Activated T-cell treated with anti-CD3 and anti-CD28 coated beads for 4 hours (primary cell): ENCODE results near the gene ST3GAL3.

ENCODE experiments used
- DNase-seq: peaks from one replicate; pipeline ENCODE4 v3.0.0-alpha.2; 2020

Gene ST3GAL3

DNA sequence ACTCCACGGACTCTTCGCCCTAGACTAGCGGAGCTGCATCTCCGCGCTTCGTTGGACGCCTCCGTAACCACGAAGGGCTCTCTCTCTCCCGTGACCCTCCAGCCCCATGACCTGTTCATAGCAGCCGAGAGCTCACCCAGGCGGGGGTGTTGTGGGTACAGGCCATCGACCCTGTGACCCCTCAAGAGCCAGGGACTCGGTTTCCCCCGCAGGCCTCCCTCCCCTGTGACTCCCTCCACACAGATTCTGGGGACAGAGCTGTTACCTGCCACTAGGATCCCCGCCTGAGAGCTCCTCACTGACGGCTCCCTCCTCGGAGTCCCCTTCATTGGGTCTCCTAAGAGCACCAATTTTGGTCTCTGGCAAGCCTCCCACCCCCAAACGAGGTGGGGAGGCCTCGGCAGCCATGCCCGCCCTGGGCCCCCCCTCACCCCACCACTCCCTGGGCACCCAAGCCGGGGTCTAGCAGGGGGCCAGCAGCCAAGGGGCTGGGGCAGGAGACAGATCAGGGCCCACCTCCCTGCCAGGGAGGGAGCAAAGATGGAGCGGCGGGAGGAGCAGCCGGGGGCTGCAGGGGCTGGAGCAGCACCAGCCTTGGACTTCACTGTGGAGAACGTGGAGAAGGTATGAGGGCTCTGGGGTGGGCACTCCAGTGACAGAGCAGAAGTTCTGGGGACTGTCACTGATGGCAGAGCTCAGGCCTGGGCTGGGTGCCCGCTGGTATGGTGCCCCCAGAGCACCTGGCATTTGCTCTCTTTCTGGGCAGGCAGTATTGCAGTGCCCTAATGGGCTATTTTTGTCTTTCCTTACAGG is 239.9 kb downstream of the ST3GAL3 start:
- no peak for DNase-seq

DNA sequence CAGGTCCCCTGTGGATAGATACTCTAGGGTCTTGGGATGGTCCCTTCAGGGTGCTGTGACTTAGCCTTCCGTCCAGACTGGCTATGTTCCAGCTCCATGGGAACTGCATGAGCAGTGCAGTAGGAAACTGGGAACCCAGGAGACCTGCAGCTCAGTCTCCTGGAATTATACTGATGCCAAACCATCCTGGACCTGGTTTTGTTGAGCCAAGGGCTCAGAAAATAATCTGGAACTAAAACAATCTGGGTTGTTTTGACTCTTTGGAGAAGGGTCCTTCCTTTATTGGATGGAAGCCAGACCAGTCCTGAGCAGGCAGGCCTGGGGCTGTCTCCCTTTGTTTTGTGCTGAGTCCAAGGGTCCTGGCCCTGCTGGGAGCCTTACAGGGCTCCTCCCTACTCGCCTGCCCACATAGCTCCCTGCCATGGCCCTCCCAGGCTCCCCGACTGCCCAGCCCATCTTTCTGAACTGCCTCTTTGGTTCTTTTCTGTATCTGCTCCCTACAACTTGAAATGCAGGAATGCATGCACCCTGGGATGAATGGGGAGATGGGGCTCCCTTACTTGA is 240.6 kb downstream of the ST3GAL3 start:
- no peak for DNase-seq

DNA sequence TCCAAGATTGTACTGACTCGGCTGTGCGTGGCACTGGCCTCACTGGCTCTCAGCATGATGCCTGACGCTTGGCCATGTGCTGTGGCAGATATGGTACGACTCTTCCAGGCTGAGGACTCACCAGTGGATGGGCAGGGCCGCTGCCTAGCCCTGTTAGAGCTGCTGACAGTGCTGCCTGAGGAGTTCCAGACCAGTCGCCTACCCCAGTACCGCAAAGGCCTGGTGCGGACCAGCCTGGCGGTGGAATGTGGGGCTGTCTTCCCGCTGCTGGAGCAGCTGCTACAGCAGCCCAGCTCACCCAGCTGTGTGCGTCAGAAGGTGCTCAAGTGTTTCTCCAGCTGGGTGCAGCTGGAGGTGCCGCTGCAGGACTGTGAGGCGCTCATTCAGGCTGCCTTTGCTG is 242.3 kb downstream of the ST3GAL3 start:
- DNase-seq: no peak

DNA sequence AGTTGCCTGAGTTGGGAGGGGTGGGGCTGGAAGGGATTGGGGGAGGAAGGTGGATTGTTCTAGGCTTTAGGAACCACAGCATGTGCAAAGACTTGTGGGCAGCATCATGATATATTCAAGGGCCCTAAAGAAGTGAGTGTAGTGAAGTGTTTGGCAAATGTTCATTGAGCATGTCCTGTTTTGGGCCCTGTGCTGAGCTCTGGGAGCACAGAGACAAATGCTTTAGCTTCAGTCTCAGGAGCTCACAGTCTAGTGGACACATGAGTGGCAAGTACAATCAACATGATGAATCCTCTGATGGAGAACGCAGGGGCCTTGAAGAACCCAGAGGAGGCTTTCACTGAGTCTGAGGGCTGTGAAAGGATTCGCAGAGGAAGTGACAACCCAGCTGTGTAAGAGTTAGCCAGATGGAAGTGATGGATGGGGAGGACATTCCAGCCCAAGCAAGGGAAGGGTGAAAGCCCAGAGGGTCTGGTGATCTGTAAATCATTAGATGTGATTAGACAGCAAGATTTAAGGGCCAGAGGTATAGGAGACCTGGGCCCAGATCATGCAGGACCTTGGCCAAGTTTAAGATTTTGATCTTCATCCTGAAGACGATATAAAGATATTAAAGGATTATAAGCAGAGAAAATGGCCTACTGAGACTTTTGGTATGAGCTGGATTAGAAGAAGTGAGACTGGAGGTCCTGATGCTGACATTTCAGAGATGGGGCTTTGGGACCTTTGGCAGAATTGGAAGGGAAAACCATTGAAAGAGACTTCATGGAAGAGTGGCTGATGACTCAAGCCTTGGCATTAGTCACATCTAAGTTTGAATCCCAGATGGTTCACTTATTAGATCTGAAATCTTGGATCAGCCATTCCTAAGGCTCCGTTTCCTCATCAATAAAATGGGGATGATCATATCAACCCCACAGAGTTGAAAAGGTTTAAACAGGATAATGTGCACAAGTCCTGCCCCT is 244.0 kb downstream of the ST3GAL3 start:
- no peak for DNase-seq

DNA sequence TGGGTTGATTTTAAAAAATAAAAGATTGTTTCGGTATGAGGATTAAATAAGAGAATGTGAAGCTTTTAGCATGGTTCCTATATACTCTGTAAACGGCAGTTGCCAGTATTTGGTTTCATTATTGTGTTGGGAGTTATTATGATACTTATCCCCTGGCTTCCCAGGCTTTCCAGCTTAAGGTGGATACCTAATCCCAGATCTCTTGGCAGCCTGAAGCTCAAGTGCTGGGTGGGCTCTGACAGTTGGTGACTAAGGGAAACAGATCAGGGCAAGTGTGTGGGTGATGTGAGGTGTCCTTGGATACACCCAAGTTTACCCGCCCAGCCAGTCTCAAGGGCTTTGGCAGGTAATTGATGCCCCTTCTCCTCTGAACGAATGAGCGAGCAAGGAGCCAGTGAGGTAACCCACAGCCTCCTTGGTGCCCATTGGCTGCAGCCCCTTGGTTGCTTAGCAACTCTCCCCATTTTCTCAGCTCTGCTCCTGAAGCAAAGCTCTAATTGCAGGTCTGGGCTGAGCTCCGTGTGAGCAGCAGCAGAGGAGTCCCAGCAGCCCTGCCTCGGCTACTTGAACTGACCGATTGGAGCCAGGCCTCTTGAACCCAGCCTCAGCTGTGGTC is 245.5 kb downstream of the ST3GAL3 start:
- no peak for DNase-seq

DNA sequence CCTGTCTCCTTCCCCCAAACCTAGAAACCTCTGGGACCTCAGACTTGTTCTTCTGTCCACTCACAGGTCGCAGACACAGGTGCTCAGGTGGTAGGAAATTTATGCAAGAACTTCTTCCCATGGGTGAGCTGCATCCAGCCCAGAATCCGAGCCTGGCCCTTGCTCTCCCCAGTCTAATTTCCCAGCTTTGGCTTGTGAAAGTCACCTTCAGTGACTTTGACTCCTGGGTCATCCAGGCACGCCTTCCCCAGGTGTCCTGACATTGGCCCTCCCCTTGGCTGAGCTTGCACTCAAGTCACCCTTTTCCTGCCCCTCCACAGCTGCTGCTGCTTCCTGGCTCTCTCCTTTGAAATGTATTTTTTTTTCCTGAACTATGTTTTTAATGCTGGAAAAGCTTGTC is 246.0 kb downstream of the ST3GAL3 start:
- no peak for DNase-seq

DNA sequence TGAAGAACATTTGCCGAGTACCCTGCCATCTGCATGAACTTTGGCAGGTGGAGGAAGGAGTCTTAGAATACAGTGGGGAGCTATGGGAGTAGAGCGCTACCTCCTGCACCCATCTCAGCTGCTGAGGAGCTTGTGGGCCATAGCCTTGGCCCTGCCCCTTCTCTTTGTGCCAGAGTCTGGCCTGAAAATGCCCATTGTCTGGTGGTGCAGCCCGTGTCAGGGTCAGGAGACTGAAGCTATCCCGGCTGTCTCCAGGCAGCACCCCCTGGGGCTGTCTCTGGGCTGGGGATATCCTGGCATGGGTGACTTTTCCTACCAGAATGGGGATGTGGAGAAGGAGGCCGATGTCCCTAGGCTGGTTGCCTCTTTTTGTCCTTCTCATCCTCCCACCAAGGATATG is 246.7 kb downstream of the ST3GAL3 start:
- no peak for DNase-seq

DNA sequence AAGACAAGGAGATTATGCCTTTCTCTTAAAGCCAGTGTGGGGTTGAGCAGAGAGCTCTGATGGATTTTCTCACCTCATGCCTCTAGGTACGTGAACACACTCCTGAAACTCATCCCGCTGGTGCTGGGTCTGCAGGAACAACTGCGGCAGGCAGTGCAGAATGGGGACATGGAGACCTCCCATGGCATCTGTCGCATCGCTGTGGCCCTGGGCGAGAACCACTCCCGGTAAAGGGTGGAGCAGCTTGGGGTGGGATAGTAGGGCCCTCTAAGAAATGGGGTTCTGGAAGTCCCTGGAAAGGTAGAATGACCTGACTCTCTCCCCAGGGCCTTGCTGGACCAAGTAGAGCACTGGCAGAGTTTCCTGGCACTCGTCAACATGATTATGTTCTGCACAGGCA is 248.9 kb downstream of the ST3GAL3 start:
- no peak for DNase-seq

DNA sequence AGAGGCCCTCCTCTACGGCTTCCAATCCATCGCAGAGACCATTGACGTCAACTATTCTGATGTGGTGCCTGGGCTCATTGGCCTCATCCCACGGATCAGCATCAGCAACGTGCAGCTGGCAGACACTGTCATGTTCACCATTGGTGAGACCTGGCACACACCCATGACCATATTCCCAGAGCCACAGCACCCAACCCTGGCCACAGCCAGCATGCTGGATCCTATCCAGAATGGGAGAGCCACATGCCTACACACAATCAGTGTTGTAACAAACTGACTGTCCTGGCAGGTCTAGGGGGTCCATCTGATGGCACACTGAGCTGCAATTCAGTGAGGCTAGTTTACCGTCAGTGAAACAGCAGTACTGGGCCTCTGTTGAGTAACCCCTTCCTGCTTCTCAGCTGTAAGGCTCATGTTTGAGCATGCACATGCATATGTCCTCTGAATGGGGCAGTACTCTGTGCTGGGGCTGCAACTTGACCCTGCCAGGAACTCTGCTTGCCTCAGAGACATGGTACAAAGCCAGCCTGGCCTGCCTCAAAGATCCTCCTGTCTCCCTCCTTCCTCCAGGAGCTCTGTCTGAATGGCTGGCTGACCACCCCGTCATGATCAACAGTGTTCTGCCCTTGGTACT is 250.2 kb downstream of the ST3GAL3 start:
- no peak for DNase-seq

DNA sequence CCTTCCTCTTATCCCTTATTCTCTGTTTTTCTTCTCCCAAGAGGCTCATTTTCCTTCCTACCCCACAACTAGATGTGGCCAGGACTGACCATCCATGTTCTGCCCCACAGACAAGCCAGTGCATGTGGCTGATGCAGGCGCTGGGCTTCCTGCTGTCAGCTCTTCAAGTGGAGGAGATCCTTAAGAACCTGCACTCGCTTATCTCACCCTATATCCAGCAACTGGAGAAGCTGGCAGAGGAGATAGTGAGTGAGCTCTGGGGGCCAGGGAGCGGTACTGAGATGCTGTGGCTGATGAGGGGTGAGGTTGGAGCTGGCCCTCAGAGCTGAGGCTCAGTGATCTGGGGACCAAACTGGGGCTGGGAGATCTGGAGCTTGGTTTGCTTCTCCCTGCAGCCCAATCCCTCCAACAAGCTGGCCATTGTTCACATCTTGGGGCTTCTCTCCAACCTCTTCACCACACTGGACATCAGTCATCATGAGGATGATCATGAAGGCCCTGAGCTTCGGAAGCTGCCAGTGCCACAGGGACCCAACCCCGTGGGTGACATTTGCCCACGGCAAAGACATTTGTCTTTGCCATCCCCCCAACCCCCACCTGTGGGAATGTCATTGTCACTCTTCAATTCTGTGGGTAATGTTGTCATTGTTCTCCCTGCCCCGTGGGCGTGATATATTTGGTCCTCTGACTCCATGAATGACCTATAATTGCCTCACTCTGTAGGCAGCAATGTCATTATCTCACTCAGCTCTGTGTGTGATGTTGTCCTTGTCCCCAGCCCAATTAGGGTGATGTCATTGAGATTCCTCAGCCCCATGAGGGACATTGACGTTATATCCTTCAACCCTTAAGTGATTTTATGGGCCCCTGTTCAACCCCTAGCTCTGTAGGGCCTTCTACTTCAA is 251.3 kb downstream of the ST3GAL3 start:
- DNase-seq: no peak

DNA sequence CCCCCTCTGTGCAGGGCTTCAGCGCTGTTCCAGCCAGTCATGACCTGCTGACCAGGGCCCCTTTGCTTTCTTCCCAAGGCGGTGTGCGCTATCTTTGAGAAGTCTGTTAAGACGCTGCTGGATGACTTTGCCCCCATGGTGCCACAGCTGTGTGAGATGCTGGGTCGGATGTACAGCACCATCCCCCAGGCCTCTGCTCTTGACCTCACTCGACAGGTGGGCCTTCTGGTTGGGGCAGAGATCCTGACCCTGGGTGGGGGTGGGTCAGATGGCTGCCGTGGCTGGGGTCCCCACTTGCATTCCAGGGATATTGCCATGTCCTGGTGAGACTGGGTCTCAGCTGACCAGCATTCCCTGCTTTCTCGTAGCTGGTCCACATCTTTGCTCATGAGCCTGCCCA is 253.5 kb downstream of the ST3GAL3 start:
- no peak for DNase-seq

DNA sequence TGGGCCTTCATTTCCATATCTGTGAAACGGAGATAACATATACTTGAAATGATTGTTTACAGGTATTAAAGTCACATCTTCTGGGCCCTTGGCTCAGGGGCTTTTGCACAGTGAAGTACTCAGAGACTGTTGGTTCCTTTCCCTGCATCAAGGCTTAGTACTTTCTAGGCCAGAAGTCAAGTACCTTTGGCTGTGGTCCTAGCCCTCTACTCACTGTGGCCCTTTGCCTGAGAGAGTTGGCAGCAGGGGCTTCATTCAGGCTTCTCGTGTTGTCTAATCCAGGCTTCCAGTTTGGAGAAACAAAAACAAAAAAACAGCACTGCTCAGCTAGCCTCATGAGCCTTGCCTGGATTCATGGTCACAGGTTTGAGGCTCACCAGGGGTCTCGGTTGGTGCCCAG is 254.4 kb downstream of the ST3GAL3 start:
- no peak for DNase-seq

DNA sequence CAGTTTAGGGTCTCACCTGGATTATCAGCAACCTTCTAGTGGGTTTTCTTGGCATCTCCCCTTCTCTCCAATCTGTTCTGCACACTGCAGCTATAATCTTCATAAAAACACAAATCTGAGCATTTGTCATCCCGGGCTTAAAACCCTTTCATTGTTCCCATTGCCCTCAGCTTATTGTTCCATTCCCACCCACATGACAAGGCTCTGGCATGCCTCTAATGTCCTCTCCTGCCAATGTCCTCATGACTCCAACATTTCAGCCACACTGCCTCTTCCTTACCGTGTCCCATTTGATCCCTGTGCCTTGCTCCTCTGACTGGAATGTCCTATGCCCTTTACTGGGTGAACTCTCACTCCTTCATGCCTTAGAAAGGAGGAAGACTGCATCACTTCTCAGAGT is 255.0 kb downstream of the ST3GAL3 start:
- no peak for DNase-seq

DNA sequence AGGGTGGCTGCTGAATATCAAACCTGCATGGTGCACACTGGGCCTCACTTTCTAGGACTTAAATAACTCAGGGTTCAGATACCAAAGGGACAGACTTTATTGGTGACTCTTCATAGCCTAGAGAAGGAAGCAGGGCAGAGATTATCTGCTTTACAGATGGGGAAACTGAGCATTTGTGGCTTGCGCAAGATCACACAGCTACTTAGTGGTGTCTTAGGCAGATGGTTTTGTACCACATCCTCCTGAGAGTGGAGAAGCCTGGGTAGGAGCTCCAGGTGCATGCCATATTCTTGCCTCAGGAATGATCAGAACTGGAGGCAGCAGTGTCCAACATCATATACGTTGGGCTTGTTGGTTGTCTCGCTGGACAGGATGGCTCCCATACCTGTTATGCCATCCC is 255.7 kb downstream of the ST3GAL3 start:
- no peak for DNase-seq

DNA sequence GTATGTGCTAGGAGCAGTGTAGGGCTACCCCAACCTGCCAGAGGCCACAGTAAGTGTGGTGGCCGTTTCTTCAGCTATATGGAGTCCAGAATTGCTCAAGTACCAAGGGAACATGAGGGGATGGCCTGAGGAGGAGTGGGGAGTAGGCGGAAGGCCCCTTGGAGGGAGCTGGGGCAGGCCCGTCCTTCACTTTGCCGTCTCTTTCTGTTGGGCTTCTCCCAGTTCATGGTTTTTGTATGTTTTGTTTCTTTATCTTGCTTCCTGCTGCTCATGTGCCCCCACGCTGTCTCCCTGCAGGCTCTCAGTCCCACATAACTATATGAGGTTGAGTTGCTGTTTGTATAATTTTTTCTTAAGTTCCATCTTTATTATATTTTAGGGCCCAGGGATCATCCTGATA is 256.6 kb downstream of the ST3GAL3 start:
- no peak for DNase-seq

DNA sequence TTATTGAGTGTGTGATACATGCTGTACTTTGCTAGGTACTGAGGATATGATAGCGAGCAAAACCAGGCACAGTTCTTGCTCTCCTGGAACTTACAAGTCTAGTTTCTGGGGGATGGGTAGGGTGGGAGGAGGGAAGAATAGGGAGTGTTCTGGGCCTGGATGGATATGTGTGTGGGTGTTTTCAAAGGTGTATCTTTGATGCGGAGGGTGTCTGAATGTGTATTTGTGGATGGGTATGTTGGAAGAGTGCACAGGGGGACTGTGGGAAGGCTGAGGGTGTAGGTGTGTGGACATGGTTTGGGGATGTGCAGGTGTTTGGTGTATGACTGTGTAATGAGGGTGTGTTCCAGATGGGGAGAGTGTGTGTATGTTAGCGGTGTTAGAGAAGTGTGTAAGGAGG is 258.0 kb downstream of the ST3GAL3 start:
- no peak for DNase-seq

DNA sequence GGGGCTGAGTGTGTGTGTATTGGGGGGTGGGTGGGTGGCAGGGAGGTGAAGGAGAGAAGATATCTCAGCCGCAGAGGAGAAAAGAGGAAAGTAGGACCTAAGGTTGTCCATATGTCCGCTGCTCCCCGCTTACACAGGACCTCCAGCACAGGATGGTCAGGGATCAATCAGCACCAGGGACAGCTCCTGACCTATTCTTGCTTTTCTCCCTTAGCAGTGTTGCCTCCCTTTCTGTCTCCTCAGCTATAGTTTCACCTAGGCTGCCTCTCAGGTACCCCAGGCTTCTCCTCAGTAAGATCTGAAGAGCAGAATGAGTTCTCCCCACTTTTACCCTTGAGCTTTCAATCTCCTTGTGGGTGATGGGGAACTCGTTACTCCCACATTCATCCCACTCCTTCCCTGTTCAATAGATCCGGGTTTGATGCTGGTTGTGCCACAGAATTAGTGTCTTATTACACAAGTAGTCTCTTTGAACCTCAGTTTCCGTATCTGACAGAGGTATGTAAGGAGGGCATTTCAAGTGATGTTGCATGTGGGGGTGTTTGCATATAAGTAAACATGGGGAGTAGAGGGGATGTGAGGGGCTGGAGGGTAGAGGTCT is 261.1 kb downstream of the ST3GAL3 start:
- DNase-seq: no peak

DNA sequence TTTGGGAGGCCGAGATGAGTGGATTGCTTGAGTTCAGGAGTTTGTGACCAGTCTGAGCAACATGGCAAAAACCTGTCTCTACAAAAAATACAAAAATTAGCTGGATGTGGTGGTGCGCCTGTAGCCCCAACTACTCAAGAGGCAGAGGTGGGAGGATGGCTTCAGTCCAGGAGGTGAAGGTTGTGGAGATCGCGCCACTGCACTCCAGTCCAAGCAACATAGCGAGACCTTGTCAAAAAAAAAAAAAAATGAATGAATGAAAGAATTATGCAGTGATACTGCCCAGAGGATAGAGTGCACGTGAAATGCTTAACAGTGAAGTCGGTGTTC is 262.0 kb downstream of the ST3GAL3 start:
- DNase-seq: no peak

DNA sequence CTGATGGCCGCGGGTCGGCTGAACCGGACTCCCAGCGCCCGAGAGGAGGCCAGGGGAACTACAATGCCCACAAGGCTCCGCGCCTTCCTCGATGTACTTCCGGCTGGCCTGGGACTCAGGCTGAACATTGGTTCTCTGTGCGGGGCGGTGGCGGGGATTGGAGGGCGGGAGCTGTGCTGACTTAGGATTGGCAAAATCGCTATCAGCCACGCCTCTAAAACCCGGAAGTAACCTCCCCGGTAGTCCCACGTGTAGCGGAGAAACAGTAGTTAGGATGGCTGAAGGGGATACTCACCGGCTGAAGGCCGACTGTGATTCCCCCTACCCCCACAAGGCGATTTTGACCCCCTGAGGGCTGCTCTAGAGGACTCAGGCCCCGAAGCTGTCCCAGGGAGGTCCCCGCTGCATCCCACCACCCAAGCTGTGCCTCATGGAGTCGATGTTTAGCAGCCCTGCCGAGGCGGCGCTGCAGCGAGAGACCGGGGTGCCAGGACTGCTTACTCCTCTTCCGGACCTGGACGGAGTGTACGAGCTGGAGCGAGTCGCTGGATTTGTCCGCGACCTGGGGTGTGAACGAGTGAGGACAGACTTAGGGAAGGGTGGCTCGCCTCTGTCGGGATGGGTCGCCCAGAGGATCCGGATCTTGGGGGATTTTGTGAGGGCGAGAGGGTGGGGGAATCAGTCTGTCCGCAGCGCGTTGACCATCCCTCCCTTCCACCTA is 262.6 kb downstream of the ST3GAL3 start, which contains the start of gene DPH2:
Gene DPH2 (plus strand): TSS at position 265 of the 721 bp plus-strand sequence. CDS start 166 bp downstream, at position 431.
- DNase-seq: peak; percentile 93

DNA sequence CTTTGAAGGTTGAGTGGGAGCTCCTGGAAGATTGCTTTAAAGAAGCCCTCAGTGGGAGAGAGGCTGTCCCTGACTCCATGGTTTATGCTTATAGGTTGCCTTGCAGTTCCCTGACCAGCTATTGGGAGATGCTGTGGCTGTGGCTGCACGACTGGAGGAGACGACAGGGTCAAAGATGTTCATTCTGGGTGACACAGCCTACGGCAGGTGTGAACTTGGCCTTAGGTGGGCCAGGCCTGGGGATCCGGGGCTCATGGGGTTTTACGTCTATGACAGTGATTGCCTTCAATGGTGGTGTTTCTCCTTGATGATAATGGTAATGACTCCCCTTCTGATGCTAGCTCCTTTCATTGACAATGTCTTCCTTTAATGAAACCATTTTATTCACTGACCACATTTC is 263.2 kb downstream of the ST3GAL3 start:
- no peak for DNase-seq

DNA sequence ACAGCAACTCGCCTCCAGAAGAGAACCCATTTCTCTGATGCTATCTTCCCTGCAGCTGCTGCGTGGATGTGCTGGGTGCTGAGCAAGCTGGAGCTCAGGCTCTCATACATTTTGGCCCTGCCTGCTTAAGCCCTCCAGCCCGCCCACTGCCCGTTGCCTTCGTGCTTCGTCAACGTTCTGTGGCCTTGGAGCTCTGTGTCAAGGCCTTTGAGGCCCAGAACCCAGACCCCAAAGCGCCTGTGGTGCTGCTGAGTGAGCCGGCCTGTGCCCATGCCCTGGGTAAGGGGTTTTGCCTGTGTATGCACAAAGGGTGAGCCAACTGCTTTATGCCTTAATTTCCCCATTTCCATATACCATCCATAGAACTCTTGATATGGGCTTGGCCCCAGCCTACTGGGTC is 263.6 kb downstream of the ST3GAL3 start:
- no peak for DNase-seq
